Measurements from ENCODE around the gene SCAI. TPM values are rescaled to one million over a fixed set of nuclear protein-coding genes. Genes with fewer than 3 reads are reported as not detected.
"Not testable (repeated sequence)": the region's sequence is repeated elsewhere in the genome, so short reads cannot be mapped to it uniquely, and the experiment has no call there.

Gene SCAI
- total and polyA plus RNA-seq, 2 of the 4 experiments (the other 2 are of a cell fraction) = 3.6 to 14.5 TPM

- H3K4me2 ChIP-seq (ENCODE audit: low read depth, low read length); H3K23ac ChIP-seq (ENCODE audit: low read depth, low read length); ATAC-seq (ENCODE audit: low read depth): not testable (repeated sequence)
Observed at GRCh38 chr9:125179776-125180175, 36.4 kb upstream of the SCAI start.

More at GRCh38 chr9:125179776-125180175, 36.4 kb upstream of the SCAI start:
- H2BK15ac ChIP-seq (ENCODE audit: low read depth, low read length); H4K8ac ChIP-seq (ENCODE audit: low read depth in 2 of 2, low read length in 2 of 2); H3K4me3 ChIP-seq (ENCODE audit: insufficient read depth, low read depth, low read length); H3K4ac ChIP-seq (ENCODE audit: low read depth, low read length); BruUV-seq (replicated peaks); H4K5ac ChIP-seq (ENCODE audit: low read depth, low read length); H3K27me3 ChIP-seq (ENCODE audit: control insufficient read depth, insufficient read depth, low read length); H4K91ac ChIP-seq (ENCODE audit: insufficient read depth, low read depth, low read length); intact Hi-C loops (cut with micrococcal nuclease); in situ Hi-C loops (cut with MboI; ENCODE audit: low sequenced_read_pairs); H2BK120ac ChIP-seq (ENCODE audit: low read depth, low read length); H3K9ac ChIP-seq (ENCODE audit: low read depth, low read length); POLR2A ChIA-PET (ENCODE audit: unreplicated experiment); DNase-seq; H2BK5ac ChIP-seq (ENCODE audit: low read depth, low read length, poor library complexity, severe bottlenecking); dilution Hi-C loops (cut with HindIII; ENCODE audit: low sequenced_read_pairs, unreplicated experiment); H3K9me3 ChIP-seq (ENCODE audit: control insufficient read depth, insufficient read depth, low read length); H3K27ac ChIP-seq (ENCODE audit: insufficient read depth, low read length); H3K14ac ChIP-seq (replicated peaks; ENCODE audit: low read depth, low read length); H2AK5ac ChIP-seq (ENCODE audit: low read depth, low read length); CTCF ChIA-PET; H3K4me1 ChIP-seq (ENCODE audit: control insufficient read depth, insufficient read depth, low read length); H3K18ac ChIP-seq (ENCODE audit: low read depth, low read length); H3K56ac ChIP-seq (ENCODE audit: extremely low read depth, insufficient read depth, low read length); H2AK9ac ChIP-seq (replicated peaks; ENCODE audit: low read depth, low read length, poor library complexity); H2AFZ ChIP-seq (replicated peaks; ENCODE audit: low read length, poor library complexity); H3K36me3 ChIP-seq (ENCODE audit: control insufficient read depth, insufficient read depth, low read length); H2BK20ac ChIP-seq (ENCODE audit: low read depth, low read length): not testable (repeated sequence)
- peak; percentile 50 for TF ChIP-seq CEBPB (IDR thresholded peaks at IDR 0.05; ENCODE audit: low read depth, low read length)
- H4K20me1 ChIP-seq (ENCODE audit: insufficient read depth, low read length) = peaks cover 63% of the 10 kb centered on the region
- WGBS, 2 experiments (ENCODE audit: extremely low coverage in 2 of 2, insufficient read length in 1 of 2) = no CpG with 5 or more reads among the region's 4 CpGs
- H3K79me1 ChIP-seq (ENCODE audit: low read depth in 1 of 2, low read length in 2 of 2) = peaks cover 34 to 74% of the 10 kb centered on the region in 2 experiments
- peaks cover 11% of the 10 kb centered on the region for H3K9me1 ChIP-seq (ENCODE audit: insufficient read depth, low read length)
